SU-DHL-6 (cell line): ENCODE measurements around the gene PSKH1.

Experiments used
- CTCF ChIP-seq: fragments of 200-600 bp; sonication (generic); IDR thresholded peaks from one replicate; pipeline ENCODE4 v1.5.1; 2017; ENCODE audit warnings: antibody characterized with exemption, mild to moderate bottlenecking, low read length, moderate library complexity; ENCODE audit not compliant: insufficient read depth, poor library complexity, severe bottlenecking
- EZH2phosphoT487 ChIP-seq: fragments of 200-600 bp; sonication (generic), shearing (Covaris generic); conservative IDR thresholded peaks from 2 replicates; pipeline ENCODE4 v1.6.1; 2018; ENCODE audit warnings: mild to moderate bottlenecking, antibody characterized with exemption, low read length, moderate library complexity, mixed read lengths

DNA sequence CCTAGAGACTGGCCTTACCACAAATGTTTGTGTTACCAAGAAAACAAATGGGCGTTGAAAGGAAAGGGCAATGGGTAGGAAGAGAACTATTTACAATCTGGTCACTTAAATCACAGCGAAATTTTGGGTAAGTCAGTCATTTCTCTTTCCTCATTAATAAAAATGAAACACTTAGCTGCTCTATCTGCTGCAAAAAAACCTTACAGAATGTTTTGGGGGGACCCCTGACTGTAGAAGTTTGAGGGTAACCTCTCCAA lies 47.1 kb upstream of the PSKH1 start:
- TF ChIP-seq CTCF: no peak
- TF ChIP-seq EZH2phosphoT487: no peak
